Natural killer cell (primary cell): ENCODE measurements around the gene RAD51B. TPM values are rescaled to one million over a fixed set of nuclear protein-coding genes. Genes with fewer than 3 reads are reported as not detected.
"Not testable (repeated sequence)": the region's sequence is repeated elsewhere in the genome, so short reads cannot be mapped to it uniquely, and the experiment has no call there.

ENCODE experiments used
- ATAC-seq, 3 donors: fragments of 150-1000 bp in 2 of 3; fragments of 200-7000 bp in 1 of 3; cut with Tn5 transposase; 1 replicate in 1 of 3; 2 replicates in 2 of 3; pipeline ENCODE4 v1.10.0; 2021; ENCODE audit warnings: mild to moderate bottlenecking in 2 of 3, moderate library complexity in 2 of 3
- DNase-seq, 2 donors: peaks; one replicate each; pipeline versions ENCODE4 v3.0.0 to v3.0.0-alpha.2; 2013 to 2021; ENCODE audit warnings: mixed read lengths in 1 of 2
- H3K27ac ChIP-seq: one replicate; pipeline ENCODE4 v1.5.1; 2013; ENCODE audit warnings: mild to moderate bottlenecking, low read length
- H3K27me3 ChIP-seq: one replicate; pipeline ENCODE4 v1.6.1; 2013; ENCODE audit warnings: low read length; ENCODE audit not compliant: control insufficient read depth, insufficient read depth
- H3K36me3 ChIP-seq: one replicate; pipeline ENCODE4 v1.6.1; 2013; ENCODE audit warnings: low read length; ENCODE audit not compliant: control insufficient read depth, insufficient read depth
- H3K4me1 ChIP-seq: one replicate; pipeline ENCODE4 v1.6.1; 2013; ENCODE audit warnings: low read length; ENCODE audit not compliant: control insufficient read depth, insufficient read depth
- H3K4me3 ChIP-seq: one replicate; pipeline ENCODE4 v1.5.1; 2013; ENCODE audit warnings: low read length
- H3K9me3 ChIP-seq: one replicate; pipeline ENCODE4 v1.6.1; 2013; ENCODE audit warnings: low read length; ENCODE audit not compliant: control insufficient read depth, insufficient read depth
- H3K27ac Mint-ChIP-seq, 2 donors: one replicate each; pipeline ENCODE4 v1.8.0; 2022; ENCODE audit warnings: mild to moderate bottlenecking in 2 of 2, mixed read lengths in 2 of 2, moderate library complexity in 1 of 2
- H3K27me3 Mint-ChIP-seq, 2 donors: one replicate each; pipeline ENCODE4 v1.8.0; 2022; ENCODE audit warnings: low read depth in 2 of 2, mixed read lengths in 2 of 2
- H3K36me3 Mint-ChIP-seq: one replicate; pipeline ENCODE4 v1.8.0; 2022; ENCODE audit warnings: mixed read lengths
- H3K4me1 Mint-ChIP-seq, 2 donors: one replicate each; pipeline ENCODE4 v1.8.0; 2022; ENCODE audit warnings: mixed read lengths in 2 of 2
- H3K4me3 Mint-ChIP-seq: one replicate; pipeline ENCODE4 v1.8.0; 2022; ENCODE audit warnings: mild to moderate bottlenecking, moderate library complexity, mixed read lengths
- H3K9me3 Mint-ChIP-seq, 2 donors: one replicate each; pipeline ENCODE4 v1.8.0; 2022; ENCODE audit warnings: mixed read lengths in 2 of 2
- WGBS: methylation state at CpG from one replicate; pipeline ENCODE4 v1.1.7; 2013; ENCODE audit warnings: missing lambda C conversion rate; ENCODE audit not compliant: insufficient coverage; 5-methylcytosine and 5-hydroxymethylcytosine counted together
- intact Hi-C: fragments of 100-400 bp; cut with micrococcal nuclease; formaldehyde crosslinking; loops from one replicate; pipeline ENCODE4 v1.14.2; 2022
- total RNA-seq, 4 donors: library from RNA; stranded (reverse); fragments of 120-200 nt in 1 of 4; gene quantifications; one replicate each; pipeline versions ENCODE4 v1.2.3 to v1.2.4, GENCODE V29; 2013 to 2022
- TF ChIP-seq, protein P1 (sequence below): fragments of 200-600 bp; IDR thresholded peaks from one replicate; pipeline ENCODE4 v1.8.0; 2022; ENCODE audit warnings: antibody characterized with exemption

RAD51B gene
- total RNA-seq, 3 donors from 2014 or later (not counting 1 experiment from before 2014, with no cell fraction given), result 28.1 to 37.6 (median 28.6) TPM

DNA sequence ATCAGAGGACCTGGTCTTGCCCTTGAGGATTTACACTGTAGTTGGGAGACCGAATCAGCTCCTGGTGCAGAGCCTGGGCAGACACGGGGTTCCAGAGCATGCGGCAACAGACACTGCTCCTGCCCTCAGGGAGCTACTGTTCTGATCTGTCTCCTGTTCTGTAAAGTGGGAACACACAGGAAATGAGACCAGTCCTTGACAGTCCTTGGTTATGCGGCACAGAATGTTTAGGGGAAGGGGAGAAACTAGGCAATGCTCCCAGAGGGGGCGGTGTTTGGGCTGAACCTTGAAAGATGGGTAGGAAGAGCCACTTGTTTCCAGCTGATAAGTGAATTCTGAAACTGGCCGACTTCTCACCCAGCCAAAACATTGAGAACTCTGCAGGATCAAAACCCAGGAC, 840.9 kb downstream of the RAD51B start:
- no peaks in the 10 kb centered on the region for H3K9me3 ChIP-seq
- H3K4me3 ChIP-seq, result no peak overlapping the region
- Mint-ChIP-seq H3K9me3 (no peaks in the 10 kb centered on the region), H3K36me3 (no peaks in the 10 kb centered on the region), H3K4me1 (peaks cover 20 to 26% of the 10 kb centered on the region in 2 donors), H3K27me3 (peaks cover 0 to 5% of the 10 kb centered on the region in 2 donors), H3K4me3 (no peak overlapping the region), H3K27ac (no peak overlapping the region)
- intact Hi-C loops, result no loop called here
- no peaks in the 10 kb centered on the region for H3K36me3 ChIP-seq
- H3K27me3 ChIP-seq, result no peaks in the 10 kb centered on the region
- ATAC-seq, result no peak
- peaks cover 18% of the 10 kb centered on the region for H3K4me1 ChIP-seq
- H3K27ac ChIP-seq, result no peak overlapping the region
- no peak for DNase-seq
- TF ChIP-seq, protein P1, sequence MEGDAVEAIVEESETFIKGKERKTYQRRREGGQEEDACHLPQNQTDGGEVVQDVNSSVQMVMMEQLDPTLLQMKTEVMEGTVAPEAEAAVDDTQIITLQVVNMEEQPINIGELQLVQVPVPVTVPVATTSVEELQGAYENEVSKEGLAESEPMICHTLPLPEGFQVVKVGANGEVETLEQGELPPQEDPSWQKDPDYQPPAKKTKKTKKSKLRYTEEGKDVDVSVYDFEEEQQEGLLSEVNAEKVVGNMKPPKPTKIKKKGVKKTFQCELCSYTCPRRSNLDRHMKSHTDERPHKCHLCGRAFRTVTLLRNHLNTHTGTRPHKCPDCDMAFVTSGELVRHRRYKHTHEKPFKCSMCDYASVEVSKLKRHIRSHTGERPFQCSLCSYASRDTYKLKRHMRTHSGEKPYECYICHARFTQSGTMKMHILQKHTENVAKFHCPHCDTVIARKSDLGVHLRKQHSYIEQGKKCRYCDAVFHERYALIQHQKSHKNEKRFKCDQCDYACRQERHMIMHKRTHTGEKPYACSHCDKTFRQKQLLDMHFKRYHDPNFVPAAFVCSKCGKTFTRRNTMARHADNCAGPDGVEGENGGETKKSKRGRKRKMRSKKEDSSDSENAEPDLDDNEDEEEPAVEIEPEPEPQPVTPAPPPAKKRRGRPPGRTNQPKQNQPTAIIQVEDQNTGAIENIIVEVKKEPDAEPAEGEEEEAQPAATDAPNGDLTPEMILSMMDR, result no peak
- WGBS, result 95% methylated on average over 6 of the region's 6 CpGs

DNA sequence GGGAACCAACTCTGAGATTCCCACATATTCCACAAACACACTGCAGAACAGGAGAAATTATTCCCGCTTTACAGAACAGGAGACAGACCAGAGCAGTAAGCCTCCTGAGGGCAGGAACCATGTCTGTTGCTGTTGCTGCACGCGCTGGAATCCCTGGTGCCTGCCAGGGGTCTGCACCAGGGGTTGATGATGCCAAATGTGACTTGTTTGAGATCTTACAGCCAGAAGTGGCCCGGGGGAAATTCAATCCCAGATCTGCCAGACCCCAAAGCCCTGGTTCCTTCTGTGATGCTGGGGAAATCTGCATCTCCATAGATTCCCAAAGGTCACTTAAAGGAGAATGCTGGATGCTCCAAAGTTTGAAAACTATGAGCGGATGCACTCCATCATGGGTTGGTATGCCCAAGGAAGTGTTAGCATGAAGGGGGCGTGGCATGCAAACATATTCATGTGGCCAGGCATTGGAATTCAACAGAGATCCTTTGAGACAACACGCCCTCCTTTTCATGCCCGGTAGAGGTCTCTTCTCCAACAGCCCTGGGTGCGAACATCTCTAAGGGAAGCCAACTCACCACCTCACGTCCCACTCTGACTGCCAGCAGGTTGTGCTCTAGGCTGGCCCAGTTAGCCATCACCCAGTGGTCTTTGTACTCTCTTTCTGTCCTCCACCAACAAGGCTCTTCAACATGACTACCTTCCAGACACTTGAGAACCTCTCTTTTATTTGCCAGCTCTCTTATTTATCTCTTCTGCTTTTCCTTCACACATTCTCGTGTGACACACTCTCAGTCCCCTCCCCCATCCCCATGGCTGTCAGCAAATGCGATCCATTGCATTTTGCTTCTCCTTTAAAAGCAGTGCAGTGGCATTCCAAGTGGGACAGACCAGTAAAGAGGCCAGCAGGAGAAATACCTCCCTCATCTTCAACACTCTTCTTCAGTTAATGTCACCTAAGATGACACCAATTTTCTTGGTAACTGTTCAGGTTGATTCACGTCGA, 841.9 kb downstream of the RAD51B start:
- H3K4me1 ChIP-seq, result peaks cover 15% of the 10 kb centered on the region
- TF ChIP-seq, protein P1, result no peak
- H3K4me3 Mint-ChIP-seq, result no peak overlapping the region
- no peak overlapping the region for H3K27ac ChIP-seq
- ATAC-seq, result no peak
- no peak overlapping the region for H3K4me3 ChIP-seq
- no peaks in the 10 kb centered on the region for H3K9me3 Mint-ChIP-seq
- DNase-seq, result no peak
- no peaks in the 10 kb centered on the region for H3K36me3 ChIP-seq
- H3K4me1 Mint-ChIP-seq, result peaks cover 30 to 34% of the 10 kb centered on the region in 2 donors
- WGBS, result 96% methylated on average over 14 of the region's 14 CpGs
- peak overlapping the region in 1 of 2 donors; percentile 23 for H3K27ac Mint-ChIP-seq
- no peaks in the 10 kb centered on the region for H3K36me3 Mint-ChIP-seq
- intact Hi-C loops, result no loop called here
- H3K9me3 ChIP-seq, result no peaks in the 10 kb centered on the region
- H3K27me3 ChIP-seq, result no peaks in the 10 kb centered on the region
- H3K27me3 Mint-ChIP-seq, result peaks cover 0 to 5% of the 10 kb centered on the region in 2 donors

DNA sequence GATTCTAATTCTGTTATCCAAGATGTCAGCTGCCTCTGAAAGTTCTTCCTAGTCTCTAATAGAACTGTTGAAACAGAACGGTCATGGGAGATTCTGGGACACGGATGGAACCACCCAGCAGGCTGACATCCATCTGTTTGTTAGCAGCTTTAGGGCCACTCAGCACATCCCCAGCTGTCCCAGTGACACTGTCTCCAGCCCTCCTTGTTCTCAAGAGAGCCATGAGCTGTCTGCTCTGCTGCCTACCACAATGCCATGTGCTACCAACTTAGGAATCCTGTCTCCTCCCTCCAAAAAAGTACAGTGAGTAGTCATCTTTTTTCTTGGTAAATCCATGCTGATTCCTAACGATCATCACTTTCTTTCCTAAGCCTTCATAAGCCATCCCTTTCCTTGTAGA, 842.8 kb downstream of the RAD51B start:
- intact Hi-C loops, result no loop called here
- no peaks in the 10 kb centered on the region for H3K27me3 ChIP-seq
- H3K4me3 ChIP-seq, result no peak overlapping the region
- ATAC-seq, result no peak
- no peak overlapping the region for H3K27ac ChIP-seq
- Mint-ChIP-seq H3K36me3 (no peaks in the 10 kb centered on the region), H3K27me3 (peaks cover 0 to 5% of the 10 kb centered on the region in 2 donors), H3K4me3 (no peak overlapping the region), H3K9me3 (no peaks in the 10 kb centered on the region), H3K4me1 (peaks cover 30 to 34% of the 10 kb centered on the region in 2 donors), H3K27ac (peak overlapping the region in 1 of 2 donors; percentile 23)
- TF ChIP-seq, protein P1, result no peak
- DNase-seq, result no peak
- no peaks in the 10 kb centered on the region for H3K9me3 ChIP-seq
- H3K4me1 ChIP-seq, result peaks cover 15% of the 10 kb centered on the region
- WGBS, result 96% methylated on average over 3 of the region's 3 CpGs
- H3K36me3 ChIP-seq, result no peaks in the 10 kb centered on the region

DNA sequence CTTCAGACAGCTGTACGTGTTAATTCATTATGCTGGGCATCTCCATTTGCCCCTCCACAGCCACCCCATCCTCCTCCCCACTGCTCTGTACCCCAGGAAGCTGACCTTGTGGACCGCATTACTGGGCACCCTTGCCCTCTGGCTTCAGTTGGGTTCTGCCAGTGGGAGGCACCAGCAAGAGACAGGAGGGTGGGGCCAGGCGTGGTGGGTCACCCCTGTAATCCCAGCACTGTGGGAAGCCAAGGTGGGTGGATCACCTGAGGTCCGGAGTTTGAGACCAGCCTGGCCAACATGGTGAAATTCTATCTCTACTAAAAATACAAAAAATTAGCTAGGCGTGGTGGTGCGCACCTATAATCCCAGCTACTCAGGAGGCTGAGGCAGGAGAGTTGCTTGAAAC, 843.2 kb downstream of the RAD51B start:
- H3K36me3 Mint-ChIP-seq, H3K4me3 Mint-ChIP-seq, H3K27me3 Mint-ChIP-seq, H3K27me3 ChIP-seq, H3K9me3 Mint-ChIP-seq, H3K27ac ChIP-seq, ATAC-seq, intact Hi-C loops, H3K9me3 ChIP-seq, DNase-seq, H3K36me3 ChIP-seq: not testable (repeated sequence)
- Mint-ChIP-seq H3K27ac (peak overlapping the region in 1 of 2 donors; percentile 75), H3K4me1 (peaks cover 30 to 34% of the 10 kb centered on the region in 2 donors)
- peak overlapping the region; percentile 20 for H3K4me3 ChIP-seq
- WGBS, result 90% methylated on average over 6 of the region's 6 CpGs
- peaks cover 15% of the 10 kb centered on the region for H3K4me1 ChIP-seq
